ENCODE results near the gene A2M. TPM values are rescaled to one million over a fixed set of nuclear protein-coding genes. Genes with fewer than 3 reads are reported as not detected.

A2M gene
- total and polyA plus RNA-seq, 2 donors (not counting 3 experiments of a cell fraction or from before 2014, with no cell fraction given): 11.5 to 16.9 TPM

DNA sequence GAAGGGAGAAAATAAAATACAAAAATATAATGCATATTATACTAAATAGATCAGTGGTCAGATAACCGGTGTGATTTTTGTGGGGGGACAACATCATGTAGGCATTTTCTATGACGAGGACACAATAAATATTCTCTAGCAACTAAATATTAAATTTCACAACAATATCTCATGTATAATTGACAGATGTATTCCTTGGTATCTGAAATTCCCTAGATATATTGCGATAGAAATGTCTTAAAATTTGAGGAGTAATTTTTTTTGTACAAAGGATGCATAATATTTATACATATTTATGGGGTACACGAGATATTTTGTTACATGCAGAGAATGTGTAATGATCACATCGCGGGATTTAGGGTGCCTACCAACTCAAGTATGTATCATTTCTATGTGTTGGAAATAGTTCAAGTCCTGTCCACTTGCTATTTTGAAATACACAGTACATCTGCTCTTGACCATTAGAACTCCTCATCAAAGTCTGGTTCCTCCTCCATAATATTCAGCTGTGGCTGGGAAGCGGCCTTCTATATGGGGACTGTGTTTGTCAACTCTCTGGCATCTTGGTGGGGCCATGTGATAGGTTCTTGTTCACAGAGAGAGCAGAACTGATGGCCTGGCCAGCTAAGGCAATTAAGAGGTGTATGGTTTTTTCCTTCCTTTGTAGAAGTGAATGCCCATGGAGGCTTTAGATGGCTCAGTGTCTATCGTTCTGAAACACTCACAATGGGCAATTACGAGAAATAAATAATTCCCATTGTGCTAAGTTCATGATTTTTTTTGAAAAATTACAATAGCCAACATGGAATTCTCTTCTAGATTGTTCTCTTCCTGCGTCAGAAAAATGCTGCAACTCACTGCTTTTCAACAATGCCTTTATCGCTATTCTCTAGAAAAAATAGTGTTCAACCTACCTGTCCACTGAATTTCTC lies 8.8 kb downstream of the A2M start:
- H2AFZ ChIP-seq (ENCODE audit: low read depth, low read length): no peak overlapping the region
- no peaks in the 10 kb centered on the region for H3K36me3 ChIP-seq (ENCODE audit: control insufficient read depth in 2 of 2, extremely low read depth in 1 of 2, insufficient read depth in 2 of 2, low read length in 2 of 2)
- intact Hi-C loops (cut with micrococcal nuclease): no loop called here
- BruUV-seq (replicated peaks): no TSS peak
- no peak overlapping the region for H3K9ac ChIP-seq (replicated peaks; ENCODE audit: extremely low read depth, insufficient read depth, low read length)
- no peaks in the 10 kb centered on the region for H3K4me1 ChIP-seq (ENCODE audit: control insufficient read depth, extremely low read depth, insufficient read depth, low read length)
- H3K9me1 ChIP-seq (replicated peaks; ENCODE audit: control insufficient read depth, extremely low read depth, insufficient read depth, low read length): no peaks in the 10 kb centered on the region
- POLR2A ChIA-PET: no interaction called here
- H3K79me2 ChIP-seq (ENCODE audit: control insufficient read depth, insufficient read depth, low read length): no peaks in the 10 kb centered on the region
- FAIRE-seq (no peak), DNase-seq (ENCODE audit: low read depth, low spot score) (no peak)
- CTCF ChIA-PET: no interaction called here
- no peaks in the 10 kb centered on the region for H3K27me3 ChIP-seq (ENCODE audit: control insufficient read depth in 2 of 2, insufficient read depth in 2 of 2, low read length in 2 of 2)
- H3K9me3 ChIP-seq (replicated peaks; ENCODE audit: control insufficient read depth, insufficient read depth, low read length): no peaks in the 10 kb centered on the region
- H3K4me3 ChIP-seq (replicated peaks in 1 of 3; ENCODE audit: insufficient read depth in 1 of 3, low read depth in 1 of 3, low read length in 3 of 3): no peak overlapping the region
- H4K20me1 ChIP-seq (replicated peaks; ENCODE audit: control insufficient read depth, extremely low read depth, insufficient read depth, low read length): no peaks in the 10 kb centered on the region
- H3K27ac ChIP-seq (ENCODE audit: insufficient read depth, low read depth, low read length): no peak overlapping the region
- dilution Hi-C loops (cut with MboI; ENCODE audit: extremely low pct_ligation_motif_present, low sequenced_read_pairs): no loop called here
- no peak overlapping the region for H3K4me2 ChIP-seq (ENCODE audit: insufficient read depth, low read length)
- TF ChIP-seq POLR2A (IDR thresholded peaks at IDR 0.05; ENCODE audit: low read depth, low read length): no peak
- TF ChIP-seq POLR2AphosphoS5 (IDR thresholded peaks at IDR 0.05; ENCODE audit: insufficient read depth, low read depth, low read length): no peak
- TF ChIP-seq FOS (IDR thresholded peaks at IDR 0.05; ENCODE audit: borderline replicate concordance, insufficient read depth, low read length): no peak
- TF ChIP-seq EZH2 (IDR thresholded peaks at IDR 0.05; ENCODE audit: borderline replicate concordance, low read depth, low read length, severe bottlenecking): no peak
- TF ChIP-seq, protein P1, sequence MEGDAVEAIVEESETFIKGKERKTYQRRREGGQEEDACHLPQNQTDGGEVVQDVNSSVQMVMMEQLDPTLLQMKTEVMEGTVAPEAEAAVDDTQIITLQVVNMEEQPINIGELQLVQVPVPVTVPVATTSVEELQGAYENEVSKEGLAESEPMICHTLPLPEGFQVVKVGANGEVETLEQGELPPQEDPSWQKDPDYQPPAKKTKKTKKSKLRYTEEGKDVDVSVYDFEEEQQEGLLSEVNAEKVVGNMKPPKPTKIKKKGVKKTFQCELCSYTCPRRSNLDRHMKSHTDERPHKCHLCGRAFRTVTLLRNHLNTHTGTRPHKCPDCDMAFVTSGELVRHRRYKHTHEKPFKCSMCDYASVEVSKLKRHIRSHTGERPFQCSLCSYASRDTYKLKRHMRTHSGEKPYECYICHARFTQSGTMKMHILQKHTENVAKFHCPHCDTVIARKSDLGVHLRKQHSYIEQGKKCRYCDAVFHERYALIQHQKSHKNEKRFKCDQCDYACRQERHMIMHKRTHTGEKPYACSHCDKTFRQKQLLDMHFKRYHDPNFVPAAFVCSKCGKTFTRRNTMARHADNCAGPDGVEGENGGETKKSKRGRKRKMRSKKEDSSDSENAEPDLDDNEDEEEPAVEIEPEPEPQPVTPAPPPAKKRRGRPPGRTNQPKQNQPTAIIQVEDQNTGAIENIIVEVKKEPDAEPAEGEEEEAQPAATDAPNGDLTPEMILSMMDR (IDR thresholded peaks at IDR 0.05; ENCODE audit: extremely low read depth in 1 of 2, insufficient read depth in 1 of 2, low read depth in 1 of 2, low read length in 2 of 2): no peak
- TF ChIP-seq MYC (IDR thresholded peaks at IDR 0.05; ENCODE audit: low read depth, low read length): no peak
- no peak for TF ChIP-seq JUN (IDR thresholded peaks at IDR 0.05; ENCODE audit: borderline replicate concordance, insufficient read depth, insufficient read length, low read depth)
- TF ChIP-seq, protein P2, sequence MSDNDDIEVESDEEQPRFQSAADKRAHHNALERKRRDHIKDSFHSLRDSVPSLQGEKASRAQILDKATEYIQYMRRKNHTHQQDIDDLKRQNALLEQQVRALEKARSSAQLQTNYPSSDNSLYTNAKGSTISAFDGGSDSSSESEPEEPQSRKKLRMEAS (IDR thresholded peaks at IDR 0.05; ENCODE audit: insufficient read depth, insufficient read length): no peak
